ENCODE data around the gene GOLPH3. TPM values are rescaled to one million over a fixed set of nuclear protein-coding genes. Genes with fewer than 3 reads are reported as not detected.

Gene GOLPH3
- total RNA-seq, 1 donor from 2014 or later: 80.5 TPM

DNA sequence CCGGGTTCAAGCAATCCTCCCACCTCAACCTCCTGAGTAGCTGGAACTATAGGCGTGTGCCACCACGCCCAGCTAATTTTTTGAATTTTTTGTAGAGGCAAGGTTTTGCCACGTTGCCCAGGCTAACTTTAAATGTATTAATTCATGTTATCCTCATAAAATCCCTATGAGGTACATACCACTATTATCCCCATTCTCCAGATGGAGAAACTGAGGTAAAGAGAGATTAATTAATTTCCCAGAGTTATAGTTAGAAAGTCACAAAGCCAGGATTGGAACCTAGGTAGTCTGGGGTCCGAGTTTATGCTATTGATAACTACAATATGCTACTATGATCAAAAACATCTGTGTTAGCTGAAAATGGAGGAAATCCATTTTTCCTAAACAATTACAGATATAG is 31.9 kb upstream of the GOLPH3 start:
- H2AFZ ChIP-seq (replicated peaks): no peak overlapping the region
- H3K9me3 Mint-ChIP-seq: peaks cover 14% of the 10 kb centered on the region
- H3K36me3 Mint-ChIP-seq: peaks cover 2% of the 10 kb centered on the region
- H3K27ac ChIP-seq: no peak overlapping the region
- DNase-seq (ENCODE audit: low spot score): no peak
- H3K79me2 ChIP-seq (ENCODE audit: low read depth): no peaks in the 10 kb centered on the region
- no peaks in the 10 kb centered on the region for H3K9me3 ChIP-seq (ENCODE audit: low read depth)
- no peak overlapping the region for H3K4me2 ChIP-seq
- H3K9ac ChIP-seq: no peak overlapping the region
- TF ChIP-seq, protein P1, sequence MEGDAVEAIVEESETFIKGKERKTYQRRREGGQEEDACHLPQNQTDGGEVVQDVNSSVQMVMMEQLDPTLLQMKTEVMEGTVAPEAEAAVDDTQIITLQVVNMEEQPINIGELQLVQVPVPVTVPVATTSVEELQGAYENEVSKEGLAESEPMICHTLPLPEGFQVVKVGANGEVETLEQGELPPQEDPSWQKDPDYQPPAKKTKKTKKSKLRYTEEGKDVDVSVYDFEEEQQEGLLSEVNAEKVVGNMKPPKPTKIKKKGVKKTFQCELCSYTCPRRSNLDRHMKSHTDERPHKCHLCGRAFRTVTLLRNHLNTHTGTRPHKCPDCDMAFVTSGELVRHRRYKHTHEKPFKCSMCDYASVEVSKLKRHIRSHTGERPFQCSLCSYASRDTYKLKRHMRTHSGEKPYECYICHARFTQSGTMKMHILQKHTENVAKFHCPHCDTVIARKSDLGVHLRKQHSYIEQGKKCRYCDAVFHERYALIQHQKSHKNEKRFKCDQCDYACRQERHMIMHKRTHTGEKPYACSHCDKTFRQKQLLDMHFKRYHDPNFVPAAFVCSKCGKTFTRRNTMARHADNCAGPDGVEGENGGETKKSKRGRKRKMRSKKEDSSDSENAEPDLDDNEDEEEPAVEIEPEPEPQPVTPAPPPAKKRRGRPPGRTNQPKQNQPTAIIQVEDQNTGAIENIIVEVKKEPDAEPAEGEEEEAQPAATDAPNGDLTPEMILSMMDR (IDR thresholded peaks at IDR 0.05): no peak
- TF ChIP-seq EZH2 (IDR thresholded peaks at IDR 0.05) (no peak), EZH2phosphoT487 (IDR thresholded peaks at IDR 0.05) (no peak)
- no peaks in the 10 kb centered on the region for H3K36me3 ChIP-seq
- H3K27ac Mint-ChIP-seq: no peak overlapping the region
- peaks cover 6% of the 10 kb centered on the region for H3K4me1 Mint-ChIP-seq
- H3F3A ChIP-seq (ENCODE audit: low read depth): no peaks in the 10 kb centered on the region
- no peaks in the 10 kb centered on the region for H3K4me1 ChIP-seq
- no peak overlapping the region for H3K4me3 ChIP-seq
- H4K20me1 ChIP-seq (ENCODE audit: low read depth): no peaks in the 10 kb centered on the region
- H3K27me3 Mint-ChIP-seq (ENCODE audit: insufficient read depth, low read depth): peaks cover 3% of the 10 kb centered on the region
- no peak overlapping the region for H3K4me3 Mint-ChIP-seq
- H3K27me3 ChIP-seq: no peaks in the 10 kb centered on the region

DNA sequence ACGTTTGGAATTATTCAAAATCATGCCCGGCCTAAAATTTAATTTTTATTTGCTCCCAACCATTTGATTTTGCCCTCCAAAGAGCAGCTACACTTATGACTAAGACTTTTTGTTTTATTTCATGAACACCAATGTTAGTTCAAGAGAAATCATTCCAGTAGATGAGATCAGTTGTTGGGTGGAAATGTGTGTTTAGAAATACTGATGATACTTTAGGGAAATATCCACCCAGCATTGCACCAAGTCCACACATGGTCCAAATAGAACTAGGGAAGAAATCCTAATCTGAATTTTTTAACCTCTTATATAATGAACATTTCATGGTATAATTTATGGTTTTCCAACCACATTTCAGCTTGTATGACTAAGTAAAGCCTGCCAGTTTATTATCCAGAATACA is 28.3 kb upstream of the GOLPH3 start:
- Histone ChIP-seq H3K27ac (no peak overlapping the region), H3F3A (ENCODE audit: low read depth) (no peaks in the 10 kb centered on the region), H3K4me1 (no peaks in the 10 kb centered on the region), H4K20me1 (ENCODE audit: low read depth) (no peaks in the 10 kb centered on the region), H2AFZ (replicated peaks) (no peak overlapping the region), H3K79me2 (ENCODE audit: low read depth) (no peaks in the 10 kb centered on the region), H3K36me3 (no peaks in the 10 kb centered on the region), H3K9ac (no peak overlapping the region), H3K9me3 (ENCODE audit: low read depth) (no peaks in the 10 kb centered on the region), H3K27me3 (no peaks in the 10 kb centered on the region), H3K4me3 (no peak overlapping the region), H3K4me2 (no peak overlapping the region)
- Mint-ChIP-seq H3K27me3 (ENCODE audit: insufficient read depth, low read depth) (peaks cover 1% of the 10 kb centered on the region), H3K4me1 (no peaks in the 10 kb centered on the region), H3K4me3 (no peak overlapping the region), H3K36me3 (no peaks in the 10 kb centered on the region), H3K9me3 (peaks cover 6% of the 10 kb centered on the region), H3K27ac (no peak overlapping the region)
- TF ChIP-seq EZH2phosphoT487 (IDR thresholded peaks at IDR 0.05) (no peak), EZH2 (IDR thresholded peaks at IDR 0.05) (no peak)
- TF ChIP-seq, protein P1 (IDR thresholded peaks at IDR 0.05): no peak
- no peak for DNase-seq (ENCODE audit: low spot score)

DNA sequence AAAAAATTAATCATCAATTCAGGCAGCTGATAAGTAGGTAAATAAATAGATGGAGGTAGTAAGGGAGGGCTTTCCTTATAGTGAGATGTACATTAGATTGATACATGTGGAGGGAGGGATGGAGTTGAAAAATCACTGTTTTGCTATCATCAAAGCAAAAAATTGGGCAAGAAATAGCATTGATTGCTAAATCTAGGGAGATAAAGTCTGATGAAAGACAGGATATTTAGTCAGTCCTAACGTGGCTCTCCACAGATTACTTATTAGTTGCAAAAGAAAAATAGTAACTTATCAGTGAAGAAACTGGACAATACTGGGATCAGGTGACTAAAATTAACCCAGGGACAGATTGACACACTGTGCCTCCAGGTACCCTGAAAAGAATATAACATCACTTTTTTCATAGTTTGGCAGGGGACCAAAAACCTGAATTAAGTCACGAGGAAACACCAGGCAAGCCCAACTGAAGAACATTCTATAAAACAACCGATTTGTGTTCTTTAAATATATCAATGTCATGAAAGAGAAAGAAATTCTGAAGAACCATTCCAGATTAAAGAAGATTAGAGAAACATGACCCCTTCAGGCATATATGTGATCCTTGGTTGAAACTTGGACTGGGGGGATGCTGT is 27.1 kb upstream of the GOLPH3 start:
- DNase-seq (ENCODE audit: low spot score): no peak
- H3K4me3 Mint-ChIP-seq: no peak overlapping the region
- H3K36me3 Mint-ChIP-seq: no peaks in the 10 kb centered on the region
- Histone ChIP-seq H2AFZ (replicated peaks) (no peak overlapping the region), H3K79me2 (ENCODE audit: low read depth) (no peaks in the 10 kb centered on the region), H3F3A (ENCODE audit: low read depth) (no peaks in the 10 kb centered on the region), H3K27ac (no peak overlapping the region), H3K36me3 (no peaks in the 10 kb centered on the region), H3K27me3 (no peaks in the 10 kb centered on the region), H3K4me1 (no peaks in the 10 kb centered on the region), H3K9me3 (ENCODE audit: low read depth) (no peaks in the 10 kb centered on the region), H4K20me1 (ENCODE audit: low read depth) (no peaks in the 10 kb centered on the region), H3K9ac (no peak overlapping the region), H3K4me2 (no peak overlapping the region), H3K4me3 (no peak overlapping the region)
- H3K27ac Mint-ChIP-seq: no peak overlapping the region
- TF ChIP-seq EZH2 (IDR thresholded peaks at IDR 0.05): no peak
- no peak for TF ChIP-seq EZH2phosphoT487 (IDR thresholded peaks at IDR 0.05)
- TF ChIP-seq, protein P1 (IDR thresholded peaks at IDR 0.05): no peak
- H3K4me1 Mint-ChIP-seq: no peaks in the 10 kb centered on the region
- H3K9me3 Mint-ChIP-seq: no peaks in the 10 kb centered on the region
- H3K27me3 Mint-ChIP-seq (ENCODE audit: insufficient read depth, low read depth): no peaks in the 10 kb centered on the region
